Keratinocyte (primary cell): ENCODE data around the gene GDF9. TPM values are rescaled to one million over a fixed set of nuclear protein-coding genes. Genes with fewer than 3 reads are reported as not detected.

Experiments
- DNase-seq: peaks from one replicate; pipeline ENCODE4 v3.0.0-alpha.2; 2011; ENCODE audit warnings: low read depth, missing footprints, low spot score
- FAIRE-seq: peaks from 2 replicates; lab custom pipeline; 2011; peaks lifted over from hg19 to GRCh38; lab: Jason Lieb, UNC
- H2AFZ ChIP-seq: 2 replicates; pipeline ENCODE4 v1.6.0; 2012; ENCODE audit warnings: low read length, control low read depth, inconsistent platforms; ENCODE audit not compliant: control insufficient read depth
- H3K27ac ChIP-seq: 2 replicates; pipeline ENCODE4 v1.5.1; 2011; ENCODE audit warnings: low read length; ENCODE audit not compliant: control insufficient read depth, insufficient read depth
- H3K27me3 ChIP-seq: 3 replicates; pipeline ENCODE4 v1.6.0; 2011; ENCODE audit warnings: low read length; ENCODE audit not compliant: control insufficient read depth, insufficient read depth; ENCODE audit errors: extremely low read depth
- H3K36me3 ChIP-seq, 2 experiments: 2 replicates in 1 of 2; 3 replicates in 1 of 2; pipeline ENCODE4 v1.5.1; 2011; ENCODE audit warnings: low read length in 2 of 2, mild to moderate bottlenecking in 1 of 2; ENCODE audit not compliant: control insufficient read depth in 2 of 2, insufficient read depth in 2 of 2; ENCODE audit errors: extremely low read depth in 1 of 2
- H3K4me1 ChIP-seq: 3 replicates; pipeline ENCODE4 v1.5.1; 2011; ENCODE audit warnings: low read length; ENCODE audit not compliant: control insufficient read depth, insufficient read depth; ENCODE audit errors: extremely low read depth
- H3K4me2 ChIP-seq: 3 replicates; pipeline ENCODE4 v1.6.0; 2011; ENCODE audit warnings: low read depth, low read length; ENCODE audit not compliant: control insufficient read depth, insufficient read depth; ENCODE audit errors: extremely low read depth
- H3K4me3 ChIP-seq, 3 experiments: fragments of 200-600 bp in 1 of 3; sonication (generic) in 1 of 3; 2 replicates in 2 of 3; 3 replicates in 1 of 3; pipeline ENCODE4 v1.5.1; 2011 to 2016; ENCODE audit warnings: low read length in 3 of 3, mild to moderate bottlenecking in 3 of 3, control low read depth in 2 of 3, inconsistent platforms in 1 of 3, low read depth in 1 of 3, mixed read lengths in 1 of 3, mixed run types in 1 of 3, moderate library complexity in 1 of 3; ENCODE audit not compliant: control insufficient read depth in 2 of 3, insufficient read depth in 2 of 3; ENCODE audit errors: extremely low read depth in 1 of 3
- H3K79me2 ChIP-seq: 2 replicates; pipeline ENCODE4 v1.6.0; 2012; ENCODE audit warnings: low read length; ENCODE audit not compliant: control insufficient read depth, insufficient read depth
- H3K9ac ChIP-seq: 3 replicates; pipeline ENCODE4 v1.6.0; 2011; ENCODE audit warnings: low read length; ENCODE audit not compliant: control insufficient read depth, insufficient read depth; ENCODE audit errors: extremely low read depth
- H3K9me1 ChIP-seq: 3 replicates; pipeline ENCODE4 v1.6.0; 2011; ENCODE audit warnings: low read length; ENCODE audit not compliant: control insufficient read depth, insufficient read depth; ENCODE audit errors: extremely low read depth
- H3K9me3 ChIP-seq: 2 replicates; pipeline ENCODE4 v1.5.1; 2012; ENCODE audit warnings: low read depth, low read length; ENCODE audit not compliant: control insufficient read depth
- H4K20me1 ChIP-seq: 3 replicates; pipeline ENCODE4 v1.6.0; 2011; ENCODE audit warnings: low read length; ENCODE audit not compliant: control insufficient read depth, insufficient read depth; ENCODE audit errors: extremely low read depth
- CTCF ChIP-seq, 3 experiments: IDR thresholded peaks in 1 of 3; conservative IDR thresholded peaks in 1 of 3; optimal IDR thresholded peaks in 1 of 3; 2 replicates in 2 of 3; 3 replicates in 1 of 3; pipeline versions ENCODE3 to v1.5.1; 2011; ENCODE audit warnings: low read length in 3 of 3, mild to moderate bottlenecking in 3 of 3, moderate library complexity in 2 of 3, control low read depth in 1 of 3, inconsistent platforms in 1 of 3; ENCODE audit not compliant: insufficient read depth in 2 of 3; ENCODE audit errors: extremely low read depth in 1 of 3
- EZH2 ChIP-seq: IDR thresholded peaks from one replicate; pipeline ENCODE4 v1.6.1; 2012; ENCODE audit warnings: inconsistent platforms, mild to moderate bottlenecking, low read length, moderate library complexity
- dilution Hi-C: fragments of 300-500 bp; cut with MboI; formaldehyde crosslinking; loops from one replicate; pipeline ENCODE4 v1.7.0; 2020; ENCODE audit warnings: low sequenced_read_pairs; ENCODE audit not compliant: extremely low pct_ligation_motif_present
- polyA plus RNA-seq, 5 experiments: library from polyadenylated mRNA; depleted of rRNA in 3 of 5; stranded (reverse) in 3 of 5; stranded (forward) in 1 of 5; unstranded in 1 of 5; fragments of >200 nt; gene quantifications; 1 replicate in 1 of 5; 2 replicates in 3 of 5; 3 replicates in 1 of 5; pipeline versions ENCODE4 v1.2.1 to v1.2.3, GENCODE V29; 2011 to 2012; ENCODE audit warnings: missing spikeins in 2 of 5, low read depth in 1 of 5, low replicate concordance in 1 of 5

GDF9 gene
- polyA plus RNA-seq, 1 donor (not counting 4 experiments of a cell fraction or from before 2014, with no cell fraction given) = 0.21 TPM

- Histone ChIP-seq H3K79me2 (no peaks in the 10 kb centered on the region), H3K4me3 (no peak overlapping the region), H3K27ac (no peak overlapping the region), H4K20me1 (no peaks in the 10 kb centered on the region), H3K4me1 (no peaks in the 10 kb centered on the region), H3K9ac (no peak overlapping the region), H3K27me3 (no peaks in the 10 kb centered on the region), H3K9me3 (no peaks in the 10 kb centered on the region), H3K36me3 (peaks cover 14 to 22% of the 10 kb centered on the region in 2 experiments), H3K9me1 (no peaks in the 10 kb centered on the region), H3K4me2 (no peak overlapping the region), H2AFZ (no peak overlapping the region)
- dilution Hi-C loops = no loop called here
- DNase-seq (no peak), FAIRE-seq (no peak)
- no peak for TF ChIP-seq EZH2
- TF ChIP-seq CTCF (optimal IDR thresholded peaks at IDR 0.05 in 1 of 3, IDR thresholded peaks at IDR 0.05 in 1 of 3, conservative IDR thresholded peaks at IDR 0.05 in 1 of 3; ENCODE audit: extremely low read depth in 1 of 3, insufficient read depth in 2 of 3, low read length in 3 of 3) = no peak
These were observed 9.9 kb upstream of the GDF9 start for GRCh38 chr5:132876020-132876759.

GRCh38 chr5:132873930-132874271, 7.6 kb upstream of the GDF9 start:
- Histone ChIP-seq H3K79me2 (no peaks in the 10 kb centered on the region), H3K27me3 (no peaks in the 10 kb centered on the region), H3K4me3 (no peak overlapping the region), H3K4me2 (no peak overlapping the region), H3K9ac (no peak overlapping the region), H3K27ac (no peak overlapping the region), H3K9me3 (no peaks in the 10 kb centered on the region), H2AFZ (no peak overlapping the region), H3K9me1 (no peaks in the 10 kb centered on the region), H3K36me3 (peaks cover 10 to 22% of the 10 kb centered on the region in 2 experiments), H4K20me1 (peaks cover 2% of the 10 kb centered on the region), H3K4me1 (no peaks in the 10 kb centered on the region)
- dilution Hi-C loops = no loop called here
- DNase-seq = no peak
- no peak for FAIRE-seq
- TF ChIP-seq CTCF (optimal IDR thresholded peaks at IDR 0.05 in 1 of 3, IDR thresholded peaks at IDR 0.05 in 1 of 3, conservative IDR thresholded peaks at IDR 0.05 in 1 of 3; ENCODE audit: extremely low read depth in 1 of 3, insufficient read depth in 2 of 3, low read length in 3 of 3) = no peak
- no peak for TF ChIP-seq EZH2
